A204.1 (cell line): ENCODE data around the gene CCDC57.

Experiments used
- FAIRE-seq: peaks from 2 replicates; lab custom pipeline; 2012; peaks lifted over from hg19 to GRCh38; lab: Jason Lieb, UNC

The CCDC57 gene

GRCh38 chr17:82234211-82235055 lies 21.8 kb upstream of the CCDC57 start:
- no peak for FAIRE-seq

- no peak for FAIRE-seq
Measured at GRCh38 chr17:82232876-82233785, 20.5 kb upstream of the CCDC57 start.

GRCh38 chr17:82232322-82232820 lies 19.7 kb upstream of the CCDC57 start:
- FAIRE-seq, result no peak

- no peak for FAIRE-seq
Measured at GRCh38 chr17:82231562-82232321, 19.1 kb upstream of the CCDC57 start.

GRCh38 chr17:82231312-82231561 lies 18.6 kb upstream of the CCDC57 start:
- FAIRE-seq, result no peak

GRCh38 chr17:82230609-82231311 lies 18.1 kb upstream of the CCDC57 start:
- FAIRE-seq, result no peak

- no peak for FAIRE-seq
Measured at GRCh38 chr17:82229698-82230608, 17.3 kb upstream of the CCDC57 start.

GRCh38 chr17:82228842-82229697 lies 16.4 kb upstream of the CCDC57 start, which contains the start of gene SLC16A3:
TSS of gene SLC16A3 (plus strand) at chr17:82229042. CDS start at chr17:82236009, 6,967 bp downstream.
- no peak for FAIRE-seq

GRCh38 chr17:82228278-82228841 lies 15.7 kb upstream of the CCDC57 start:
- FAIRE-seq, result no peak

- no peak for FAIRE-seq
Measured at GRCh38 chr17:82227629-82228277, 15.1 kb upstream of the CCDC57 start.

- no peak for FAIRE-seq
Measured at GRCh38 chr17:82226809-82227628, 14.4 kb upstream of the CCDC57 start.

GRCh38 chr17:82226146-82226808 lies 13.6 kb upstream of the CCDC57 start:
- no peak for FAIRE-seq

GRCh38 chr17:82225368-82226029 lies 12.9 kb upstream of the CCDC57 start:
- FAIRE-seq, result no peak

GRCh38 chr17:82224666-82225065 lies 12.0 kb upstream of the CCDC57 start:
- no peak for FAIRE-seq

GRCh38 chr17:82223517-82223916 lies 10.9 kb upstream of the CCDC57 start:
- no peak for FAIRE-seq

- no peak for FAIRE-seq
Measured at GRCh38 chr17:82222816-82223215, 10.2 kb upstream of the CCDC57 start.
